OCI-LY3 (cell line): Measurements from ENCODE around the gene SWAP70.

Experiments used
- H2AFZ ChIP-seq: fragments of 200-600, 300-600 bp; shearing (Covaris generic); 2 replicates; pipeline ENCODE4 v1.6.0; 2014; ENCODE audit warnings: antibody characterized with exemption, low read depth, low read length
- H3K27ac ChIP-seq: fragments of 200-600, 300-600 bp; sonication (generic); 2 replicates; pipeline ENCODE4 v1.5.1; 2014; ENCODE audit warnings: mild to moderate bottlenecking, low read length, moderate library complexity, mixed read lengths
- H3K27me3 ChIP-seq: fragments of 200-600, 300-600 bp; sonication (generic); 2 replicates; pipeline ENCODE4 v1.6.1; 2014; ENCODE audit warnings: low read depth, low read length, mixed read lengths
- H3K36me3 ChIP-seq: fragments of 200-600, 300-600 bp; sonication (generic); replicated peaks from 2 replicates; pipeline ENCODE3; 2014; ENCODE audit warnings: low read depth, low read length, mixed read lengths
- H3K4me1 ChIP-seq: fragments of 300-600, 200-600 bp; sonication (generic); 2 replicates; pipeline ENCODE4 v1.6.1; 2014; ENCODE audit warnings: low read length, mixed read lengths
- H3K4me2 ChIP-seq: fragments of 200-600, 300-600 bp; sonication (generic); 2 replicates; pipeline ENCODE4 v1.6.1; 2014; ENCODE audit warnings: low read length, mixed read lengths
- H3K4me3 ChIP-seq: fragments of 300-600, 200-600 bp; sonication (generic); 2 replicates; pipeline ENCODE4 v1.5.1; 2014; ENCODE audit warnings: antibody characterized with exemption, mild to moderate bottlenecking, low read length, moderate library complexity
- H3K79me2 ChIP-seq: fragments of 300-600, 200-600 bp; shearing (Covaris generic); 2 replicates; pipeline ENCODE4 v1.6.1; 2014; ENCODE audit warnings: mild to moderate bottlenecking, low read length, mixed read lengths
- H3K9ac ChIP-seq: fragments of 300-600, 200-600 bp; shearing (Covaris generic); 2 replicates; pipeline ENCODE4 v1.6.0; 2014; ENCODE audit warnings: mild to moderate bottlenecking, low read length, moderate library complexity
- H3K9me3 ChIP-seq: fragments of 200-600, 300-600 bp; shearing (Covaris generic); 2 replicates; pipeline ENCODE4 v1.6.1; 2014; ENCODE audit warnings: low read length, mixed read lengths; ENCODE audit not compliant: insufficient read depth
- H4K20me1 ChIP-seq: fragments of 200-600, 300-600 bp; sonication (generic); 2 replicates; pipeline ENCODE4 v1.6.1; 2016; ENCODE audit warnings: low read length, mixed read lengths; ENCODE audit not compliant: insufficient read depth
- CTCF ChIP-seq: fragments of 200-600, 300-600 bp; sonication (generic); IDR thresholded peaks from 2 replicates; pipeline ENCODE4 v1.5.1; 2014; ENCODE audit warnings: antibody characterized with exemption, low read length, low read depth
- EZH2phosphoT487 ChIP-seq: fragments of 200-600 bp; shearing (Covaris generic); IDR thresholded peaks from 2 replicates; pipeline ENCODE4 v1.6.1; 2018; ENCODE audit warnings: antibody characterized with exemption, mixed run types, low read depth

The SWAP70 gene

DNA sequence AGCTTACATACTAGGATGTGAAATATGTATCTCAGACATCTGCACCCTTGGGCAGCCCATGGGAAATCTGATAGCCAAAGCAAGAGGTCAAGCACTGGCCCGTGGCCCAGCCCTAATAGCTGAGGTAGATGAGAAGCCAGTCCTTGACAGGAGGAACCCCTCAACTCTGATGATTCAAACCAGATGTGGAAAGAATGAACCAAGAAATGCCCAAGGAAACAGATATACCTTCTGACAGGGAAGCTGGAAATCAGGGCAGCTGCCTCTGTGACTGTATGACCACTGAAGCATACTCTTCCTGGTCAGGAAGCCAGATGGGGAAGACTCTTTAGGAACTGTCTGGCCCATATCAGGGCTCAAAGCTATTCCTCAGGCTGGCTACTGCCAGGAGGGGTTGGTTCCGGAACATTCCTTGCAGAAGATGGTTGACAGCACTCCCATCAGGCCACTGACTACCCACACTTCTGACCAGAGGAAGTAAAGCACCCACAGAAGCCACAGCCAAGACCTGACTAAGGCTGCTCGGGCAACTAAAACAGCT lies 124.2 kb downstream of the SWAP70 start:
- no peaks in the 10 kb centered on the region for H3K9me3 ChIP-seq
- no peak overlapping the region for H3K4me3 ChIP-seq
- H3K27ac ChIP-seq, result no peak overlapping the region
- no peak overlapping the region for H2AFZ ChIP-seq
- no peaks in the 10 kb centered on the region for H3K79me2 ChIP-seq
- peaks cover 5% of the 10 kb centered on the region for H3K36me3 ChIP-seq
- no peaks in the 10 kb centered on the region for H3K4me1 ChIP-seq
- H3K27me3 ChIP-seq, result no peaks in the 10 kb centered on the region
- no peak overlapping the region for H3K4me2 ChIP-seq
- H4K20me1 ChIP-seq, result no peaks in the 10 kb centered on the region
- H3K9ac ChIP-seq, result no peak overlapping the region
- TF ChIP-seq CTCF (no peak), EZH2phosphoT487 (no peak)

DNA sequence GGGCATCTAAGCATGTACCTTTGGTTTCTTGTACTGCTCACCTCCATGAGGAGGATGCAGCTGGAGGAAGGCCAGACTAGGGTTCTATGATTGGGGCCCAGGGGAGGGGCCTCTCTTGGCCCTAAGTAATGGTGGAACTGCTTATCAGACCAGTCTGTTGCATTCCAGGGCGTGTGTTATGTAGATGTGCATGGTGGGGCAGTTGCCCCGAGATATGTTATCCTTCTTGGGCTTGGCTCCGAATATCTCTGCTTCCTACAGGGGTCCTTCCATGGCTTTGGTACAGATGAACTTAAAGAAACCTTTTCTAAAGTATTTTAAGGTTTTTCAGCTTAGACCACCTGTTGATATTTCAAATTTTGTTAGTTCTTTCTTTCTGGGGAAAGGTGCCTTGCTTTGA lies 126.0 kb downstream of the SWAP70 start:
- no peak overlapping the region for H2AFZ ChIP-seq
- H3K4me2 ChIP-seq, result no peak overlapping the region
- no peaks in the 10 kb centered on the region for H3K4me1 ChIP-seq
- H4K20me1 ChIP-seq, result no peaks in the 10 kb centered on the region
- no peaks in the 10 kb centered on the region for H3K79me2 ChIP-seq
- no peaks in the 10 kb centered on the region for H3K9me3 ChIP-seq
- H3K36me3 ChIP-seq, result peaks cover 4% of the 10 kb centered on the region
- H3K4me3 ChIP-seq, result no peak overlapping the region
- no peak overlapping the region for H3K9ac ChIP-seq
- no peaks in the 10 kb centered on the region for H3K27me3 ChIP-seq
- TF ChIP-seq CTCF (no peak), EZH2phosphoT487 (no peak)
- H3K27ac ChIP-seq, result no peak overlapping the region

DNA sequence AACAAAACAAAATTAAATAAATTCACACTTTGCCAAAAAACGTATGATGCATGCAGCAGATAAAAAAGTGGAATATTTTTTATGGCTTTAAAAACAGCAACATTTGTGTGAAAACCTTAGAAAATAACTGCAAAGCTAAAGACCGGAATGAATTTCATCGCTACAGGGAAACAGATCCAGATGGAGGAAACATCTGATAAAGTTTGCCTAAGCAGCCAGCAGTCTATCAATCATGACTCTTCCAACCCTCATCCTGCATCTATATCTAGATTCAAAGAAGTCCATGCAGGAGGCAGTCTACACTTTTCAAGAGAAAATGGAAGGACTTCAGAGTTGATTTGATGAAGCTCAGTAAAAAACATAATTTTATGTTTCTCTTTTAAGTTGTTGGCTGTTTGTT lies 126.8 kb downstream of the SWAP70 start:
- Histone ChIP-seq H3K79me2 (no peaks in the 10 kb centered on the region), H3K4me2 (no peak overlapping the region), H3K4me1 (no peaks in the 10 kb centered on the region), H3K27me3 (no peaks in the 10 kb centered on the region), H3K4me3 (no peak overlapping the region), H3K27ac (no peak overlapping the region), H3K9ac (no peak overlapping the region), H2AFZ (no peak overlapping the region), H4K20me1 (no peaks in the 10 kb centered on the region), H3K9me3 (no peaks in the 10 kb centered on the region), H3K36me3 (no peaks in the 10 kb centered on the region)
- TF ChIP-seq EZH2phosphoT487, result no peak
- no peak for TF ChIP-seq CTCF

- TF ChIP-seq CTCF (no peak), EZH2phosphoT487 (no peak)
- H3K36me3 ChIP-seq, result no peaks in the 10 kb centered on the region
- H3K9me3 ChIP-seq, result no peaks in the 10 kb centered on the region
- H3K27me3 ChIP-seq, result no peaks in the 10 kb centered on the region
- no peak overlapping the region for H3K9ac ChIP-seq
- H3K27ac ChIP-seq, result no peak overlapping the region
- no peak overlapping the region for H3K4me3 ChIP-seq
- H3K79me2 ChIP-seq, result no peaks in the 10 kb centered on the region
- no peak overlapping the region for H3K4me2 ChIP-seq
- H4K20me1 ChIP-seq, result no peaks in the 10 kb centered on the region
- no peak overlapping the region for H2AFZ ChIP-seq
- H3K4me1 ChIP-seq, result no peaks in the 10 kb centered on the region
These were observed 132.4 kb downstream of the SWAP70 start for GRCh38 chr11:9796266-9796665.
